Mesodermal cell (in vitro differentiated cells): ENCODE data around the gene TCEANC.
"Not testable (repeated sequence)": the region's sequence is repeated elsewhere in the genome, so short reads cannot be mapped to it uniquely, and the experiment has no call there.

ENCODE experiments used
- H3K27ac ChIP-seq: 2 replicates; pipeline ENCODE4 v1.7.0; 2013; ENCODE audit warnings: mild to moderate bottlenecking, low read depth, low read length, moderate library complexity; ENCODE audit not compliant: severe bottlenecking
- H3K36me3 ChIP-seq: 2 replicates; pipeline ENCODE4 v1.7.1; 2013; ENCODE audit warnings: mild to moderate bottlenecking, low read length, moderate library complexity; ENCODE audit not compliant: control insufficient read depth, insufficient read depth
- H3K4me1 ChIP-seq: one replicate; pipeline ENCODE4 v1.7.1; 2013; ENCODE audit warnings: mild to moderate bottlenecking, low read length; ENCODE audit not compliant: insufficient read depth, control insufficient read depth, poor library complexity, severe bottlenecking
- H3K4me3 ChIP-seq: 2 replicates; pipeline ENCODE4 v1.7.0; 2013; ENCODE audit warnings: low read length, control low read depth, mild to moderate bottlenecking; ENCODE audit not compliant: insufficient read depth, poor library complexity, severe bottlenecking; ENCODE audit errors: extremely low read depth
- H3K9me3 ChIP-seq: 2 replicates; pipeline ENCODE4 v1.7.1; 2013; ENCODE audit warnings: mild to moderate bottlenecking, low read length, moderate library complexity; ENCODE audit not compliant: control insufficient read depth
- WGBS, 2 experiments: methylation state at CpG; one replicate each; pipeline ENCODE4 v1.1.5; 2013; ENCODE audit warnings: missing lambda C conversion rate in 2 of 2; ENCODE audit not compliant: insufficient coverage in 2 of 2; 5-methylcytosine and 5-hydroxymethylcytosine counted together

The TCEANC gene

DNA sequence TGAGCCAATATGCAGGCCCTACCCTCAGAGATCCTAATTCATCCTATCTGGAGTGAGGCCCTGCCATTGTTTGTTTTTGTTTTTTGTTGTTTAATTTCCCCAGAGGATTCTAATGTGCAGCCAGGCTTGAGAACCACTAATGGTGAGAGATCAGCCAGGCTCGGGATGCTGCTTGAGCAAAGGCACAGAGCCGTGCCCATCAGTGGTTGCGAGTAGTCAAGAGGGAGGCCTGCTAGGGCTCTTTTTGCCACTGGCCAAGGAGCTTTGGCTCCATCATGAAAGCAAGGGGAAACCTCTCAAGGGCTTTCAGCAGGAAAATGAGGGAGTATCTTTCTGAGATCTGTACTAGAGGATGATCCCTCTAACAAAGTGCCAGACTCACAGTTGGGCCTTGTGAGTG lies 2.7 kb downstream of the TCEANC start:
- H3K4me1 ChIP-seq, result peaks cover 3% of the 10 kb centered on the region
- no peak overlapping the region for H3K4me3 ChIP-seq
- 100% methylated on average over 1 to 2 of the region's 3 CpGs for WGBS, 2 experiments

DNA sequence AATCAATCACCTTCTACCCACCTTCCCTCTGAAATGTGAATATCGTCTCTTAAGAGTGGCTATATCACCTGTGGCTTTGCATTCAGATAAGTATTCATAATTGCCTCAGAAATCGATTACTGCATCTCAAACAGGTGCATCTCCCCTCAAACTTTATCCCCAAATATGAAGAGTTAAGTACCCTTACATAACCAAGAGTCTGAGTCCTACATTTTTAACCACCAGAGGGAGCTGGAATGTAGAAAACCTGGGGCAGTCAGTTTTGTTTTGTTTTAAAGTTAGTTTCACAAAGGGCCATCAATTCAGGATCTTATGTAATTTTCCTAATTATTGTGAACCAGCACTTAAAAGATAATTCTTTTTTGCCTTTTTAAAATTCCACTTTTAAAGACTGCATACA lies 5.7 kb downstream of the TCEANC start:
- H3K27ac ChIP-seq, result no peak overlapping the region
- WGBS, 2 experiments, result no CpG with 5 or more reads among the region's 2 CpGs
- no peaks in the 10 kb centered on the region for H3K36me3 ChIP-seq
- H3K9me3 ChIP-seq, result no peaks in the 10 kb centered on the region
- no peak overlapping the region for H3K4me3 ChIP-seq
- peaks cover 9% of the 10 kb centered on the region for H3K4me1 ChIP-seq

More for the DNA sequence above, 2.7 kb downstream of the TCEANC start:
- Histone ChIP-seq H3K9me3 (no peaks in the 10 kb centered on the region), H3K36me3 (no peaks in the 10 kb centered on the region), H3K27ac (no peak overlapping the region)

GRCh38 chrX:13659063-13659462 lies 6.1 kb downstream of the TCEANC start:
- WGBS, 2 experiments, result 33 to 50% methylated on average over 1 of the region's 6 CpGs
- Histone ChIP-seq H3K4me3 (no peak overlapping the region), H3K27ac (no peak overlapping the region), H3K4me1 (peaks cover 8% of the 10 kb centered on the region), H3K9me3 (no peaks in the 10 kb centered on the region), H3K36me3 (no peaks in the 10 kb centered on the region)

- no peak overlapping the region for H3K27ac ChIP-seq
- 60 to 100% methylated on average over 1 to 5 of the region's 6 CpGs for WGBS, 2 experiments
Observed at GRCh38 chrX:13661735-13662288, 8.9 kb downstream of the TCEANC start.

DNA sequence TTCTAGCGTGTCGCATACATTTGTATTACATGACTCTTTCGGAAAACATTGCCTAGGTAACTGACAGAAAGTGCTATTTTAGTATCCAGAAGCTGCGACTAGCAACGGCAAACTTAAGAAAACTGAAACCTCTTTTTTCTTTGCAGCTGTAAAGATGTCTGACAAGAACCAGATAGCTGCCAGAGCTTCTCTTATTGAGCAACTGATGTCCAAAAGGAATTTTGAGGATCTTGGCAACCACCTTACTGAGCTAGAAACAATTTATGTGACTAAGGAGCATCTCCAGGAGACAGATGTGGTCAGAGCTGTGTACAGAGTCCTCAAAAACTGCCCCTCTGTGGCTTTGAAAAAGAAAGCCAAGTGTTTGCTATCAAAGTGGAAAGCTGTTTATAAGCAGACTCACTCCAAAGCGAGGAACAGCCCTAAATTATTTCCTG lies 9.4 kb downstream of the TCEANC start:
- peak overlapping the region; percentile 18 for H3K27ac ChIP-seq
- no peaks in the 10 kb centered on the region for H3K36me3 ChIP-seq
- no peak overlapping the region for H3K4me3 ChIP-seq
- WGBS, 2 experiments, result 94 to 96% methylated on average over 5 of the region's 6 CpGs
- no peaks in the 10 kb centered on the region for H3K9me3 ChIP-seq
- H3K4me1 ChIP-seq, result peaks cover 9% of the 10 kb centered on the region

More at GRCh38 chrX:13661735-13662288, 8.9 kb downstream of the TCEANC start:
- Histone ChIP-seq H3K4me1 (peaks cover 7% of the 10 kb centered on the region), H3K9me3 (no peaks in the 10 kb centered on the region), H3K4me3 (no peak overlapping the region), H3K36me3 (no peaks in the 10 kb centered on the region)

GRCh38 chrX:13664020-13664419 lies 11.1 kb downstream of the TCEANC start:
- 80% methylated on average over 1 of the region's 3 CpGs; no CpG with 5 or more reads in 1 of the 2 experiments for WGBS, 2 experiments
- Histone ChIP-seq H3K9me3 (no peaks in the 10 kb centered on the region), H3K4me3 (no peak overlapping the region)

DNA sequence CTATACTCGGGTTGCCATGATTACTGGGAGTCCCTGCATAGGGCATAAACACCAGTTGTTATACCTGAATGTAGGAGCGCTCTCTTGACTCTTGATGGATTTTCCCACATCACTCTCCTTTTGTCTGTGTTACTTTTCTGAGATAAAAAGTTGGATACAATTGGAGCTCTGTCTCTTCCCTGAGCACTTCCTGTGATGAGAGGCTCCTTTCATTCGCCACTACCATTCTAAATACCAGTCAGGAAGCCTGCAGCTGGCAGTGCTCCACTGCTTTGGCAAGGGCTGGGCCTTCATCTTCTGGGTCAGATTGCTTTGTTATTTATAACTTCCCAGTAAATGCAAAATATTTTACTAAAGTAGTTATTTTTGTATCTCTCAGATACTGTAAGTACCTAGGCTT lies 13.9 kb downstream of the TCEANC start:
- 100% methylated on average over 2 of the region's 3 CpGs; no CpG with 5 or more reads in 1 of the 2 experiments for WGBS, 2 experiments
- Histone ChIP-seq H3K4me1 (peaks cover 7% of the 10 kb centered on the region), H3K9me3 (no peaks in the 10 kb centered on the region), H3K36me3 (no peaks in the 10 kb centered on the region), H3K4me3 (no peak overlapping the region), H3K27ac (no peak overlapping the region)

More at GRCh38 chrX:13664020-13664419, 11.1 kb downstream of the TCEANC start:
- Histone ChIP-seq H3K27ac (no peak overlapping the region), H3K4me1 (peaks cover 9% of the 10 kb centered on the region), H3K36me3 (no peaks in the 10 kb centered on the region)

DNA sequence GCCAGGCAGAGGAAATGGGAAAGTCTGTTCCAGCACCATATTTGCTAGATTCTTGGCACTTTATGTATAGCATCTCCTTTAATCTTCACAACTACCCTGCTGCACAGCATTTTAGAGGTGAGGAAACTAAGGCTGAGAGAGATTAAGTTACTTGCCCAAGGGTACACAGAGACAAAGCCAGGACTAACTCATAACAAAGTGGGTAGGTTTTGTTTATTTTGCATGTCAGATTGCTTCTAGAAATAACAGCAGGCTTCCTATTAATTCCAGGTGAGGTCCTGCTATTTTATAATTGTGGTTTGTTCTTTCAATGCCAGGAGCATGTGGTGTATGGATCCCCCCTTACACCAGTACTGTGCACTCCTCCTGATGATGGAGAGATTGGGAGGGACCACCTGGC lies 15.0 kb downstream of the TCEANC start:
- no peaks in the 10 kb centered on the region for H3K36me3 ChIP-seq
- no peak overlapping the region for H3K27ac ChIP-seq
- peaks cover 3% of the 10 kb centered on the region for H3K4me1 ChIP-seq
- no peak overlapping the region for H3K4me3 ChIP-seq
- no peaks in the 10 kb centered on the region for H3K9me3 ChIP-seq

DNA sequence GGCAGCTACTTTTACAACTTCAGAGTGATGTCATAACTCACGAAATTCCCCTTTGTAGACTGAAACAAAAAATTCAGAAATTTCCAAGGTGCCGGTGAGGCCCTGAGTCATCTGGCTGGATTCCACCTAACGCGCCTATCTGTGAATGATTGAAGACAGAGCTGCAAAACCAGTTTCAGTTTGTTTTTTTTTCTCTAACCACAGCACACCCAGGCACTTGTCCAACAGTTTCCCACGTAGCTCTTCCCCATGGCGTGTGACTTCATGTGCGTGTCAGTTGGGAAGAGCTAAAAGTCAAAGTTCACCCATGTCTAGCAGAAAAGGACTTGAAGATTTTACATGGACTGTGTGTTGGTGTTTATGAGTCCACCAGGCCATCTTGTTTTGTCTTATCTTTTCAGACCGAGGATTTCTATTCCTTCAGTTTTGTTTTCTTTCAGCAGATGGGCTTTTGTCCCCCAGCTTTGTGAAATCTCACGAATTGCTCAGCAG lies 16.4 kb downstream of the TCEANC start:
- H3K4me3 ChIP-seq, result no peak overlapping the region

DNA sequence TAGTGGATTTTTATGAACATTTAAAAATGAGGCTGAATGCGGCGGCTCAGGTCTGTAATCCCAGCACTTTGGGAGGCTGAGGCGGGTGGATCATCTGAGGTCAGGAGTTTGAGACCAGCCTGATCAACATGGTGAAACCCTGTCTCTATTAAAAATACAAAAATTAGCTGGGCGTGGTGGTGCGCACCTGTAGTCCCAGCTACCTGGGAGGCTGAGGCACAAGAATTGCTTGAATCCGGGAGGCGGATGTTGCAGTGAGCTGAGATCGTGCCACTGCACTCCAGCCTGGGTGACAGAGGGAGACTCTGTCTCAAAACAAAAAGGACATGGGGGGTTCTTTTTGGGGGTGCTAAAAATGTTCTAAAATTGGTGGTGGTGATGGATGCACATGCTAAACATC lies 16.8 kb downstream of the TCEANC start:
- 100% methylated on average over 1 of the region's 8 CpGs; no CpG with 5 or more reads in 1 of the 2 experiments for WGBS, 2 experiments
- not testable (repeated sequence) for H3K4me1 ChIP-seq, H3K36me3 ChIP-seq, H3K9me3 ChIP-seq, H3K4me3 ChIP-seq
- peak overlapping the region; percentile 66 for H3K27ac ChIP-seq

More for the DNA sequence above, 16.4 kb downstream of the TCEANC start:
- H3K4me1 ChIP-seq, result peaks cover 3% of the 10 kb centered on the region
- WGBS, 2 experiments, result 63% methylated on average over 1 of the region's 9 CpGs; no CpG with 5 or more reads in 1 of the 2 experiments
- H3K27ac ChIP-seq, result peak overlapping the region; percentile 66
- no peaks in the 10 kb centered on the region for H3K9me3 ChIP-seq
- H3K36me3 ChIP-seq, result no peaks in the 10 kb centered on the region

DNA sequence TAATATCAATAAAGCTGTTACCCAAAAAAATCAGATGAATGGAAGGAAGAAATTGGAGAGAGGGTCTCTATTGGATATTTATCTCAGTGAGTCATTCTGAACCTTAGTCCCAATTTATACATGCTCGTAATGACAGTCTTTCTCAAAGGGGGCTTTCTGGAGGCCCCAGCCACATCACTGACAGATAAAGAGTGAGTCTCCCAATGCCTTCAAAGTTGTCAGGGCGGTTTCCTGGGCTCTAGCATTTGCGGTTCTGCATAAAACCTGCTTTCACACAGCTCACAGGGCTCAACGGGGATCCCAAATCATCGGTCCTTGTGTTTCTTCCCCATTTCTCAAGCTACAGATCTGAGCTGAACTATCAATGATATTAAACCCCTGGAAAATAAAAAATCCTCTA lies 17.3 kb downstream of the TCEANC start:
- H3K27ac ChIP-seq, result no peak overlapping the region
- 93 to 100% methylated on average over 2 to 4 of the region's 5 CpGs for WGBS, 2 experiments
- H3K4me1 ChIP-seq, result peaks cover 3% of the 10 kb centered on the region
- no peak overlapping the region for H3K4me3 ChIP-seq
- H3K9me3 ChIP-seq, result no peaks in the 10 kb centered on the region
- no peaks in the 10 kb centered on the region for H3K36me3 ChIP-seq
